HG03521 (cell line): ENCODE results near the gene PACSIN1.
"Not testable (repeated sequence)": the region's sequence is repeated elsewhere in the genome, so short reads cannot be mapped to it uniquely, and the experiment has no call there.

Experiments
- ATAC-seq: cut with Tn5 transposase; IDR thresholded peaks from one replicate; pipeline ENCODE4 v1.9.1; 2021; ENCODE audit warnings: mild to moderate bottlenecking, moderate library complexity; ENCODE audit not compliant: unreplicated experiment

Gene PACSIN1

DNA sequence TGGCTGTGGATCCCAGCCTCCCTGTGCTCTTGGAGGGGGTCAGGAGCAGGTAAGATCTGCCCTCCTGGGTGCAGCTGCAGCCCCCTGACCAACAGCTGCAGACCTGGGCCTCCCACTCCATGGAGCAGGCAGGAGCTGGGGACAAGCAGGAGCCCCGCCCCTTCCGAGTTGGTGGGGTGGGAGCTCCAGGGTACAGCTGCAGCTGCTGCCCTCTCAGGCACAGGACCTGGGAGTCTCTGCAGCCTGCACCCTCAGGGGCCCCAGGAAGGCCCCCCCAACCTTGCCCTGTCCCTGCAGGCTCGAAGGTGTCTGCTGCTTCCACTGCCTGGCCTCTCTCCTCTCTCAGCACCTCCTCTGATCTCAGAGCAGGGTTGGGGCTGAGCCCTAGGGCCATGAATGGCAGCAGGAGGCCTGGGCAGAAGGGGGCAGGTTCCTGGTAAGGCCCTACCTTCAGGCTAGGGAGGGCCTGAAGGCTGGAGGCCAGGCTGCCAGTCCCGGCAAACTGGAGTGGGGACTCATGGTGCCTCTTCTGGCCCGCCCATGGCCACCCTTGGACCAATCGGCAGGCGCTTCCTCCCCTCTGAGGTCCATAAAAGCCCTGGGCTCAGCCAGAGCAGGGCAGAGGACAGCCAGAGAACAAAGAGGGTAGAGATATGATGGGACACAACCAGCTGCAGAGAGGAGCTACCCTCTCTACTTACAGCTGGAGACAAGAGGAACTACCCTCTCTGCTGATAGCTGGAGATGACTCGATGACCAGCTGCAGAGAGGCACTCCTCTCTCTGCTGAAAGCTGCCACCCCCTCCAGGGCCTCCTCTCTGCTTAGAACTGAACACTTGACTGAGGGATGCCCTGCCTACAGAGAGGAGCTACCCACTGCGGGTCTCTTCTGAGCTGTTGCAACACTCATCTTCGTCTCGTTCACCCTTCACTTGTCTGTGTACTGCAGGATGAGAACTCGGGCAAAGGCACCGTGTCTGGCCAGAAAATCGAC is 7.8 kb upstream of the PACSIN1 start:
- ATAC-seq: no peak

DNA sequence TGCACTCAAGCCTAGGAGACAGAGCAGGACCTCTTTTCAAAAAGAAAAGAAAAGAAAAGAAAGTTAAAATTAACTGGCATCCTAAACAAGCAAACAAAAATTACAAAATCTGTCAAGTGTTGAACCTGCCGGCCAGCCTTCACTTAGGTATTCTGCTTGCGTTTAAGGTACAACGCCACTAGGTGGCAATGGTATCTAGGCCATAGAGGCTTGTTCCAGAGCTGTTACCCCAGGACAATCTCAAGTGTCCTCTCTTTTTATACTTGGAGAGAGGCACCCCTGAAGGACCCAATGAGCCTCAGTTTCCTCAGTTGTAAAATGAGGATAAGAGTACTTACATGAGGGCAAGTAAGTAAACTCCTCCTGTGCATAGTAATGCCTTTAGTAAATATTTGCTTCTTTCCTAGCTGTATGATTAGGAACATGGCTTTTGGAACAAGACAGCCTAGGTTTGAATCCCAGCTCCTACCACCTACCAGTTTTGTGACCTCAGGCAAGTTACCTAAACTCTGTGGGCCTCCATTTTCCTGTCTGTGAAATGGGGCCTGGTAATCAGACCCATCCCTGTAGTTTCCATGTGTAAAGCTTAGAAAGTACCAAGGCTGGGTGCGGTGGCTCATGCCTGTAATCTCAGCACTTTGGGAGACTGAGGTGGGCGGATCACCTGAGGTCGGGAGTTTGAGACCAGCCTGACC is 5.8 kb upstream of the PACSIN1 start:
- no peak for ATAC-seq

DNA sequence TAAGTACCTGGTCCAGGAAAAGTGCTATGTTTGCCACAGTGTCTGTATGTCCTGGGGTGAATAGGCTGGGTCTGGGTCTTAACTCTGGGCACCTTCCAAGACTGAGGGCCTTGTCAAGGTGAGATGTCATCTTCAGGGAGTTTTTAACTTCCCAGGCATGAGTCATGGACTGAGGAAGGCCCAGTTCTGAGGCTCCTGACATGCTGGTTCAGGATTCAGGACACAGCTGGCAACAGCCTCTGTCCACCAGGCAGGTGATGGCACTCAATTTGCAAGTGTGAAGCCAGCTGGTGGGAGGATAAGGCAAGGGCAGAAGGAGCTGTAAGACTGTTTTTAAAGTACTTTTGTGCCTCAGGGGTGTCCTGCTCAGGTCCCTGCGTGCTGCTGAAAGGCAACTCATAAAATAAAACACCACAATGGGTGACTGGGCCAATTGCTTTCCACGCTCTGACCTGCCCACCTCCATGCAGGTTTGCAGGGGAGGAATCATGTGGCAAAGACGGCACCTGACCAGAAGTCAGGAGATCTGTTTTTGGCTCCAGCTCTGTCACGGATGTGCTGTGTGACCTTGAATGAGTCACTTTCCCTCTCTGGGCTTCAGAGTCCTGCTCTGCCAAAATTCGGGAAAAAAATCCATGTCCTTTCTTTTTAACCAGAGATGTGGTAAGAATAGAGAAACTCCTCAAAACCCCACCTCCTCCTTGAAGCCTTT is 4.9 kb upstream of the PACSIN1 start:
- no peak for ATAC-seq

DNA sequence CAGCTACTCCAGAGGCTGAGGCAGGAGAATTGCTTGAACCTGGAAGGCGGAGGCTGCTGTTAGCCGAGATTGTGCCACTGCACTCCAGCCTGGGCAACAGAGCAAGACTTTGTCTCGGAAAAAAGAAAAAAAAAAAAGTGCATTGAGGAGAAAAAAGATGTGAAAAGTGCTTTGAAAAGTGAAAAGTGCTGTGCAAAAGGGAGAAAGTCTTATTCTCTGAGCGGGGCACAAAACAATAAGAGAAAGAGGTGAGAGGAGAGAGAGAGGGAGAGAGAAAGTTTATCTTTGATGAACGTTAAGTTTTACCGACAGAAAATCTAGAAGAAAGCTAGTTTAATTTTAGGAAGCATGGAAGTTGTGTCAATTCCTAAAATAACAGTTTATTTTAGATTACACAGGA is 3.9 kb upstream of the PACSIN1 start:
- no peak for ATAC-seq

DNA sequence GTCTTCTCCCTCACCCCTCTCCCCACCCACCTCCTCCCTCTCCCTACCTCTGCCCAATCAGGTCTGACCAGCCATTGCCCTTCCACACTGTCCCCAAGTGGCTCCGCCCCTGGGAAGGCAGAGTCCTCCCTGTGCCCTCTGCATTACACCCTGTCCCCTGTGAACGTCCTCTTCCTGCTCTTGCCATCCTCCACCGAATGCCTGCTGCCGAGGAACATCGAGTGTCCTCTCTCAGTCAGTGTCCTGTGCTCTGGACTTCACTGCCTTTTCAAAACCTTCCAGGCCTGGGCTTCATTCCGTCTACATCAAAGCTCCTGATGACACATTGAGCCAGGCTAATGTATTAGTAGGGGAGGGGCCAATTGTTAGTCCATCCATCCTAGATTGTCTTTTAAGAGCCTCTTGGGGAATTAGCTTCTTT is 3.3 kb upstream of the PACSIN1 start:
- no peak for ATAC-seq

DNA sequence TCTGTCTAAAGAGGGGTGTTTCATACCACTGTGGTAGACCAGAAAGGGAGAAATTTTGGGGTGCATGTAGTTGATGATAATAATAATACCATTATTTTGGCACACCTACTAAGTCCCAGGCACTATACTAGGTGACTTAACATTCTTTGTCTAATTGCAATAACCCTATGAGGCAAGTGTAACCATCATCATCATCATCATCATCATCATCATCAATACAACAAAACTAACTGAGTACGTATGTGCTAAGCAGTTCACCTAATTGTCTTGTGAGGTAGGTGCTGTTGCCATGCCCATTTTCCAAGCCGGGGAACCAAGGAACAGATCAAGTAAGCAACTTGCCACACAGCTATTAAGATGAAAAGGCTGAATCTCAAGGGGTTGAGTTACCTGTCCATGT is 2.6 kb upstream of the PACSIN1 start:
- no peak for ATAC-seq

DNA sequence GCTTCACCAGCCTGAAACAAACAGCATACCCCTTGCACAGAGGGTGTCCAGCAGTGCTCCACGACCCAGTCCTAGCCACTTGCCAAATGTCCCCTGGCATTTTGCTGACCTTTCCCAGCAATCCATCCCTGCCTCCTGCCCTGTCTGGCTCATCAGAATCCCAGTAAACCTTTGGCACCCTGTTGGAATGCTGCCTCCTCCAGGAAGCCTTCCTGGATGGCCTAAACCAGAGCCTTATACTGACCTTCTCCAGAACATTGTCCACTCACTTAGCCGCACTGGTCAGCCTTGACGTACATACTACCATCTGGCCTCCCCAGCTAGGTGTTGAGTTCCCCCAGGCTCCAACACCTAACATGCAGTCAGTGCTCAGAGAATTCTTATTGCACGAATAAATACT is 2.0 kb upstream of the PACSIN1 start:
- no peak for ATAC-seq

DNA sequence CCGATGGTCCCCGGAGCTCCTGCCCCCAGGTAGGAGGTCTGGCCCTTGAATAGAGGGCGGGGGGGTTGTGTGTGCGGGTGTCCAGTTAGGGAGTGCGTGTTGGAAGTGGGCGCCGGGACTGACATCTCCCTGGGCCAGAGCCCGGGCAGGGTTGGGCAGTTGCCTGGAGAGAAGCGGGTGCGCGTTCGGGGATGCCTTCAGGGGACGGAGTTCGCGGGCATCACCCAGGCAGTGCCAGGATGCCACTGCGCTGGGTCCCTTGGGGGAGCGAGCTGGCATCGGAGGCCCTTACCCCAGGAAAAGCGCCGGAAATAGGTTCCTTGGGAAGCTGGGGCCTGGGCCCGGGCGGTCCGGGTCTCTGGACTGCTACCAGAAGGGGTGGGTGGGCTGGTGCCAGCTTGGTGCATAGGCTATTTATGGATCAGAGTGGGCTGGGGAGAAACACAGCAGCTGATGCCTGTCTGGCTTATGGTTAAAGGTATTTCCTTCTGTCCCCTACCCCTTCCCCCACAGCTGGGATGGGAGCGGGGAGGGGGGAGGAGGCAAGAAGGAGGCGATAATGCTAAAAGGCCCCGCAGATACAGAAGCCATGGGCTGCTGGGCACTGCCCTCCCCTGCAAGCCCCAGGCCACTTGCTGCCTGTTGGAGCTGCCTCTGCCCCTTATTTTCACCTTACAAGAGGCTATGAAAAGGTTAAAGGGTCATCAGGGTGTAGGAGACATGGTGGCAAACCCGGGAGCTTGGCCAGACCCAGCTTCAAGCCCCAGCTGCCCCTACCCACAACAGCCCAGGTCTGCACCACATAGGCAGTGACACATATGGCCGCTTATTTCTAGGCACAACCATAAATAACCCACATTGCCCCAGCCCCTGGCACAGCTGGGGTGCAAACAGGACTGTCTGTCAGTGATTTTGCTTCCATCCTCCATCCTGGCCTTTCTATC is 638 bp downstream of the PACSIN1 start:
- ATAC-seq: no peak

DNA sequence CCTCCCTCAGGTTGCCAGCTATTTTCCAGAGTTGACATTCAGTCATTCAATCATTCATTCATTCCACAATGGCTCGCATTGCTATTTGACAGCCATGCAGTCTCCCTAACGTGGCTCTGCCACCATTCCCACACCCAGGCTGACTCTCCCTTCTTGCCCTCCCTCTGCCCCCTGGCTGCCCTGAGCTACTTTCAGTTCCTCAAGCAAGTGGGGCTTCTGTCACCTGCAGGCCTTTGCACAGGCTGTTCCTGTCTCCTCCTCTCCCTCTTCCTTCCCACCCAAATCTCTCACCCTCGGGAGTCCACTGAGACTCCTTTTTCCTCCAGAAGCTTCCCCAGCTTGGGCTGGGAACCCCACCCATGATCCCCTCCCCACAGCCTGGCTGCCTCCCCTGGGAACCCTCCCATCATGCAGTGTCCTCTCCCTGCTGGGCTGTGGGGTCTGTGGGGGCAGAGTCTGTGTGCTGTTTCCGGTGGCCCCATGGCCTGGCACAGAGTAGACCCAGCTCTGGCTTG is 2.6 kb downstream of the PACSIN1 start:
- no peak for ATAC-seq

DNA sequence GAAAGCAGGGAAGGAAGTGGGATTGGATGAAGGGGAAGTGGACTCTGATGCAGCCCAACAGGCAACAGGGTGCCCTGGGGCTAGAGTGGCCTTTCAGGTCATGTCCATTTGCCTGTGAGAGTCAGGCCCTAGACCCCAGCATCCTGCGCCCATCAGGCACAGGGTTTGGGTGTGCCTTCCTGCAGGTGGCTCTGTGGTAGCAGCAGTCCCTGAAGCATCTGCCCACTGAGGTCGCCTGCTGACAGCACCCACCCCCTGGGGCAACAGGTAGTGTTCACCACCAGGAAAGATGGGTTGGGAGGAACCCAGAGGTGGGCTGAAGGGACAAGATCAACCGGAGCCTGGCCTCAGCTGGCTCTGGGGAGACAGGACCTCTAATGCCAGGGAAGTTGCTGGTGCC is 3.6 kb downstream of the PACSIN1 start:
- no peak for ATAC-seq

DNA sequence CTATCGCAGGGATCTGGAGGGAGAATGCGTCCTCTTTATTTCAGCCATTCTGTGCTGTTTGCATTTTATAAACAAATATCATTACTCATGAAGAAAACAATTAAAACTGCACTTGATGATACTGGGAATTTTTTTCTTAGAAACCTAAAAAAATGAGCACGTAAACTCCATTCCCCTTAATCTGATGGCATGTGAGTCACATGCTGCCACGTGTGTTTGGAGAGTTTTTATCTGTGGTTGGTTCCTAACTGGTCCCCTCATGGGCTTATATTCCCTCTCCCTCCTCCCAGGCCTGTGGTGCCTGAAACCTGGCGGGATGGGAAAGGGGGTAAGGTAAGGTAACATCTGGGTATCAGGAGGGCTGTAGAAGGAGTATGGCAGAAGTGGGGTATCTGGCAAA is 6.5 kb downstream of the PACSIN1 start:
- ATAC-seq: no peak

DNA sequence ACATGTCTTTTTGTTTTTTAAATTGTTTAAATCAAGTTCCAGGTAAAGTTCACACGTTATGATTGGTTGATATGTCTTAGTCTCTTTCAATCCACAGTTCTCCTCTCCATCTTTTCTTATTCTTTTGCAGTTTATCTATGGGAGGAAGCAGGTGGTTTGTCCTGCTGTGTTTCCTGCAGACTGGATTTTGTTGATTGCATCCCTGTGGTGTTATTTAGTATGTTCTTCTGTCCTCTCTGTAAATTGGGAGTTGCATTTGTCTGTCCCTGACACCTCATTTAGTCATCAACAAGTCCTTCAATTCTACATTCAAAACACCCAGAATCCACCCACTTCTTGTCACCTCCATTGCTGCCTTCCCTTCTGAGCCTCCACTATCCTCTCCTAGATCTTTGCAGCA is 8.1 kb downstream of the PACSIN1 start:
- ATAC-seq: no peak

DNA sequence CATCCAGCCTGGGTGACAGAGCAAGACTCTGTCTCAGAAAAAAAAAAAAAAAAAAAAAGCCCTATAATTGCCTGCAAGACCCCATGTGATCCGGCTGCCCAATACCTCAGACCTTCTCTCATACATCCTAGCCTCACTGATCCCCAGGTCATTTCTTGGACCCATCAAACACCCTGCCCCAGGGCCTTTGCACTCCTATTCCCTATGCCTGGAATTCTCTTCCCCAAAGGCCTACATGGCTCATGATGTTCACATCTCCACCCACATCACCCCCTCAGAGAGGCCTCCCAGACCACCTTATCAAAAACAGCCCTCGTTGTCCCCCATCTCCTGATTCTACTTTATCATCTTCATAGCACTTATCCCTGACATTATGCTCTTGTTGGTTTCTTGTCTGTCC is 8.9 kb downstream of the PACSIN1 start:
- no peak for ATAC-seq

DNA sequence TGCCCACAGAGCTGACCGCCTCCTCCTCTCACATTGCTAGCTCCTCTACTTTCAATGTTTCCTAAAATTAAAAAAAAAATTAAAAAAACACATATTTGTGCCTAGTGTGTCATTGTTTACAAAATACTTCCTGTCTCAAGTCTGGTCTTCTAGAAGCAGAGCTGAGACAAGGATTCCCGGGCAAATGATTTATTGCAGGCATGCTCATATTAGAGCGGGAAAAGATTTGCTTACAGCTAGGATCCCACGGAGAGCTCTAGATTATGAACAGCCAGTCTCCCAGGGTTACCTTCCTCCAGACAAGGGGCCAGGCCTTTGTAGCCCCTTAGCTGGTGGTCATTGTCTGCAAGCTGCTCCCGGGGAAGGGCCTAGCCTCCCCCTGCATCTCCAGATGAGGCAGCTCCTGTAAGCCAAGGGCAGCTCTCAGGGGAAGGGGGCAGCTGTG is 9.4 kb downstream of the PACSIN1 start:
- no peak for ATAC-seq

DNA sequence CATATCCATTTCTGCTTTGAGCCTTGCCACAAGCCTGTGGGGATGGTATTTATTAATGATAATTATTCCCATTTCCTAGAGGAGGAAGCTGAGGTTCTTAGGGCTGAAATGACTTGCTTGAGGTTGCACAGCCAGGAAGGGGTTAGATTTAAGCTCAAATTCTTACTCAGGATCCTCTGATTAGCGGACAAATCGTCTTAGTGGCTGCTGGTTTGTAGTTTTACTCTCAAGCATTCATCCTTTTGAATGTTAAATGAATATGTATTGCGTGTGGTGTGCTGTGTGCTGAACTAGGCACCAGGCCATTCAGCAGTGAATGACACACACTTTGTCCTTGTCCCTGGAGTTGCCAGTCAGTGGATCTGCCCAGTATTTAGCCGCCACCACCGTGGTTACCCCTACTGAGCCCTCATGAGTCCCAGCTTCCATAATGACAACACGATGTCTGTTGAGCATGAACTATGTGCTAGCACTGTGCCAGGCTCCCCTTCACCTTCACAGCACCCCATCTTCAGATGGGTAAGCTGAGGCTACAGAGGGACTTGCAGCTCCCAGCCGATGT is 10.0 kb downstream of the PACSIN1 start:
- no peak for ATAC-seq

DNA sequence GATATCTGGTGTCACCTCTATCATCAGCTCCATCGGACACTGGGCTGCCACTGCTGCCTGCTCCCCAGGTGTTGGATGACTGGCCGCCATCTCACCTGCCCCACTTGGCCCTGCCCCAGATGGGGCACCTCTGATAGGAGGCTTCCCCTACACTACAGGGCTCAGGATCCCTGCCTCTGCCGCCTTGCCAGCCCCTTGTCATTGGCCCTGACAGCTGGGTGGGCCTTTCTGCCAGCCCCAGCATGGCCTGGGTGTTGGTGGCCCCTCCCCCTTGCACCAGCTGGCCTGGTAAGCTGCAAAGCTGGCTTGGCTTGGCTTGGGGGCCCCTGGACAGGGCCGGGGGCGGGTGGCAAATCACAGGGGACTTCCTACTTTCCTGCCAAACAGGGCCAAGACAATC is 10.6 kb downstream of the PACSIN1 start:
- no peak for ATAC-seq

DNA sequence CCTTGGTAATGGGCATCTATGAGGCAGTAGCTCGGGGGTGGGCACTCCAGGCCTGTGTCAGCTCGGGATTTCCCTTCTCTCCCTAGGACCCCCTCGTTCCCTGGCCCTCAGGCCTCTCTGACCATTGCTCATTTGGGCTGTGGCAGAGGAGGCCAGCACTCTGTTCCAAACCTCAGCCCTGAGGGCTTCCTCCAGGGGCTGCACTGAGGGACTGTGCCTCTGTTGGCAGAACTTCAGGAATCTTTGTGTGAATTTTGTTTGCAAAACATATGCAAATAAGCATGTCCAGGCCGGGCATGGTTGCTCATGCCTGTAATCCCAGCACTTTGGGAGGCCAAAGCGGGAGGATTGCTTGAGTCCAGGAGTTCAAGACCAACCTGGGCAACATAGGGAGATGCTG is 11.0 kb downstream of the PACSIN1 start:
- no peak for ATAC-seq

DNA sequence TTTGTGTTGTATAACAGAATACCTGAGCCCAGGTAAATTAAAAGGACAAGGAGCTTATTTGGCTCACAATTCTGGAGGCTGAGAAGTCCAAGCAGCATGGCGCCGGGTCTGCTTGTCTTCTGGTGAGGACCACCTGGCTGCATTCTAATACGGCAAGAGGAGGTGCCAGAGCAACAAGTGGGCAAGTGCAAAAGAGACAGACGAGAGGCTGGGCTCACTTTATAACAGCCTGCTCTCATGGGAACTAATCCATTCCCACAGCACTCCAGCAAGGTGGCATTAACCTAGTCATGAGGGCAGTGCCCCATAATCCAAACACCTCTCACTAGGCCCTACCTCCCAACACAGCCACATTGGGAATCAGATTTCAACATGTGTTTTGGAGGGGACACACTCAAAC is 12.9 kb downstream of the PACSIN1 start:
- no peak for ATAC-seq

DNA sequence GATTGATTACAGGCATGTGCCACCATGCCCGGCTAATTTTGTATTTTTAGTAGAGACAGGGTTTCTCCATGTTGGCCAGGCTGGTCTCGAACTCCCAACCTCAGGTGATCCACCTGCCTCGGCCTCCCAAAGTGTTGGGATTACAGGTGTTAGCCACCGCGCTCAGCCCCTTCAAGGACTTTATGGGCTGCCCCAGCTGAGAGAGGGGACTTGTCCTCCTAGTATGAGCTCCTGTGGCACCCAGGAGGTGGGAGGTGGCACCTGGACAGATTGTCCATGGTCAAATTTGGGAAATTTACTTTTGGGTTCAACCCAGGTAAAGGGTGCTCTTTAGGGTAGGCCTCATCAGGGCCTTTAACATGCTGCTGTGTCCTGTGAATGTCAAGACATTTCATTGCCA is 17.9 kb downstream of the PACSIN1 start:
- ATAC-seq: not testable (repeated sequence)

DNA sequence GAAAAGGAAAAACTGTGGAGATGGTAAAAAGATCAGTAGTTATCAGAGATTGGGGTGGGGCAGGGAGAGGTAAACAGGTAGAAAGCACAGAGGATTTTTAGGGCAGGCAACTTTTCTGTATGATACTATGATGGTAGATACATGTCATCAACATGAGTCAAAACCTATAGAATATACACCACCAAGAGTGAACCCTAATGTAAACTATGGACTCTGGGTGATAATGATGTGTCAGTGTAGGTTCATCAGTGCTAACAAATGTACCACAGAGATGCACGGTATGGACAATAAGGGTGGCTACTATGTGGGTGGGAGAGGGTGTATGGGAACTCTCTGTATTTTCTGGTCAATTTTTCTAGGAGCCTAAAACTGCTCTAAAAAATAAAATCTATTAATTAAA is 18.5 kb downstream of the PACSIN1 start:
- no peak for ATAC-seq
